ENCODE results near the gene HOXC10.

- no peak for TF ChIP-seq CTCF (IDR thresholded peaks at IDR 0.05)
- no peak for TF ChIP-seq POLR2A (IDR thresholded peaks at IDR 0.05)
Measured at GRCh38 chr12:54018468-54018984, 33.6 kb downstream of the HOXC10 start.
